ENCODE data around the gene VSIR.
A peak's percentile ranks its signal among the peaks of the same experiment; 100 is the strongest.

DNA sequence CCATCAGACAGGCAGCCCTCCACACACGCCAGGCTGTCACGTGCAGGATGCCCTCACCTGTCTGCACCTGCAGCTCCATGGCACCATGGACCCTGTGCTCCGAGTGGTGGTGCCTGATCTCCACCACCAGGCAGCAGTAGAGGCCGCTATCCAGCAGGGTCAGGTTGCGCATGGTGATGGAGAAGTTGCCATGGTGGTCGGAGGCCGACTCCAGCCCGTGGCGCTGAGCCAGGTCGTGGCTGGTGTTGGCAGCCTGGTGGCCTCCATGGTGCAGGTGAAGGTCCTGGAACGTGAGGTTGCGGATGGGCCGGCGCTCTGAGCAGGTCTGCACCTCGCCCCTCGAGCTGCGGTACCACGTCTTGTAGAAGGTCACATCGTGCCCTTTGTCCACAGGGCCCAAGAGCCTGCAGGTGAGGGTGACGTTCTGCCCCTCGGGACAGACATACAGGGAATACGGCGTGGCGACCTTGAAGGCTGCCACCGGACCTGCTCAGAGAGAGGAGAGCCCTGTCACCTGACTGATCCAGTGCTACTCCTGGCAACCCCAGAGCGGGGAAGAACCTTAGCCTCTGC is 11.7 kb downstream of the VSIR start:
- no peak for TF ChIP-seq GATA2 (CRISPR knock-in tag; IDR thresholded peaks at IDR 0.05)
- TF ChIP-seq, protein P1, sequence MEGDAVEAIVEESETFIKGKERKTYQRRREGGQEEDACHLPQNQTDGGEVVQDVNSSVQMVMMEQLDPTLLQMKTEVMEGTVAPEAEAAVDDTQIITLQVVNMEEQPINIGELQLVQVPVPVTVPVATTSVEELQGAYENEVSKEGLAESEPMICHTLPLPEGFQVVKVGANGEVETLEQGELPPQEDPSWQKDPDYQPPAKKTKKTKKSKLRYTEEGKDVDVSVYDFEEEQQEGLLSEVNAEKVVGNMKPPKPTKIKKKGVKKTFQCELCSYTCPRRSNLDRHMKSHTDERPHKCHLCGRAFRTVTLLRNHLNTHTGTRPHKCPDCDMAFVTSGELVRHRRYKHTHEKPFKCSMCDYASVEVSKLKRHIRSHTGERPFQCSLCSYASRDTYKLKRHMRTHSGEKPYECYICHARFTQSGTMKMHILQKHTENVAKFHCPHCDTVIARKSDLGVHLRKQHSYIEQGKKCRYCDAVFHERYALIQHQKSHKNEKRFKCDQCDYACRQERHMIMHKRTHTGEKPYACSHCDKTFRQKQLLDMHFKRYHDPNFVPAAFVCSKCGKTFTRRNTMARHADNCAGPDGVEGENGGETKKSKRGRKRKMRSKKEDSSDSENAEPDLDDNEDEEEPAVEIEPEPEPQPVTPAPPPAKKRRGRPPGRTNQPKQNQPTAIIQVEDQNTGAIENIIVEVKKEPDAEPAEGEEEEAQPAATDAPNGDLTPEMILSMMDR (IDR thresholded peaks at IDR 0.05 in 2 of 3, conservative IDR thresholded peaks at IDR 0.05 in 1 of 3; ENCODE audit: insufficient read depth in 2 of 3, low read depth in 1 of 3, low read length in 3 of 3), result peak; percentile 46 to 74 (median 61)
- TF ChIP-seq SMAD3 (CRISPR knock-in tag; conservative IDR thresholded peaks at IDR 0.05), result no peak
- TF ChIP-seq, protein P2, sequence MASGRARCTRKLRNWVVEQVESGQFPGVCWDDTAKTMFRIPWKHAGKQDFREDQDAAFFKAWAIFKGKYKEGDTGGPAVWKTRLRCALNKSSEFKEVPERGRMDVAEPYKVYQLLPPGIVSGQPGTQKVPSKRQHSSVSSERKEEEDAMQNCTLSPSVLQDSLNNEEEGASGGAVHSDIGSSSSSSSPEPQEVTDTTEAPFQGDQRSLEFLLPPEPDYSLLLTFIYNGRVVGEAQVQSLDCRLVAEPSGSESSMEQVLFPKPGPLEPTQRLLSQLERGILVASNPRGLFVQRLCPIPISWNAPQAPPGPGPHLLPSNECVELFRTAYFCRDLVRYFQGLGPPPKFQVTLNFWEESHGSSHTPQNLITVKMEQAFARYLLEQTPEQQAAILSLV (tag; IDR thresholded peaks at IDR 0.05), result no peak
- TF ChIP-seq CREB1 (IDR thresholded peaks at IDR 0.05), result no peak
- TF ChIP-seq CREB1 (CRISPR knock-in tag; IDR thresholded peaks at IDR 0.05), result 0 out of 2 replicates have a peak, but pooled peaks have one; percentile 27
- TF ChIP-seq ZBTB33 (CRISPR knock-in tag; IDR thresholded peaks at IDR 0.05), result no peak
- no peak for TF ChIP-seq FOXM1 (IDR thresholded peaks at IDR 0.05; ENCODE audit: low read depth)
- no peak for TF ChIP-seq FOXM1 (CRISPR knock-in tag; IDR thresholded peaks at IDR 0.05; ENCODE audit: low read depth)
- no peak for TF ChIP-seq GABPA (tag; conservative IDR thresholded peaks at IDR 0.05; ENCODE audit: low read depth)
- TF ChIP-seq RBBP5 (IDR thresholded peaks at IDR 0.05; ENCODE audit: borderline replicate concordance, insufficient read depth, low read length, poor library complexity, severe bottlenecking), result no peak
- TF ChIP-seq HNRNPH1 (optimal IDR thresholded peaks at IDR 0.05; ENCODE audit: low read depth, low read length), result no peak
